Loucy (cell line): ENCODE data around the gene LHFPL6.

Experiments used
- H2AFZ ChIP-seq: fragments of 200-600 bp; sonication (generic); 2 replicates; pipeline ENCODE4 v1.6.0; 2016; ENCODE audit warnings: antibody characterized with exemption, mild to moderate bottlenecking, low read length, moderate library complexity
- H3F3A ChIP-seq: fragments of 200-600 bp; 2 replicates; pipeline ENCODE4 v1.6.0; 2016; ENCODE audit warnings: antibody characterized with exemption, low read depth, mild to moderate bottlenecking
- H3K27me3 ChIP-seq: fragments of 200-600 bp; sonication (generic); 2 replicates; pipeline ENCODE4 v1.6.1; 2014; ENCODE audit warnings: low read length, mild to moderate bottlenecking; ENCODE audit not compliant: insufficient read depth, poor library complexity, severe bottlenecking
- H3K36me3 ChIP-seq: fragments of 200-600 bp; sonication (generic); 2 replicates; pipeline ENCODE4 v1.6.1; 2016; ENCODE audit warnings: low read length; ENCODE audit not compliant: insufficient read depth
- H3K4me1 ChIP-seq: fragments of 200-600 bp; sonication (generic); 2 replicates; pipeline ENCODE4 v1.5.1; 2014; ENCODE audit warnings: low read length, mild to moderate bottlenecking; ENCODE audit not compliant: insufficient read depth, poor library complexity, severe bottlenecking
- H3K4me2 ChIP-seq: fragments of 200-600 bp; sonication (generic); 2 replicates; pipeline ENCODE4 v1.6.0; 2014; ENCODE audit warnings: antibody characterized with exemption, low read length, low read depth, mild to moderate bottlenecking; ENCODE audit not compliant: poor library complexity, severe bottlenecking
- H3K4me3 ChIP-seq: fragments of 200-600 bp; sonication (generic); 2 replicates; pipeline ENCODE4 v1.5.1; 2014; ENCODE audit warnings: low read length, mild to moderate bottlenecking, mixed read lengths; ENCODE audit not compliant: poor library complexity, severe bottlenecking
- H3K79me2 ChIP-seq: fragments of 200-600 bp; sonication (generic); 2 replicates; pipeline ENCODE4 v1.6.1; 2014; ENCODE audit warnings: low read length; ENCODE audit not compliant: insufficient read depth
- H3K9ac ChIP-seq: fragments of 200-600 bp; sonication (generic); 2 replicates; pipeline ENCODE4 v1.6.0; 2014; ENCODE audit warnings: mild to moderate bottlenecking, low read depth, low read length, moderate library complexity; ENCODE audit not compliant: poor library complexity, severe bottlenecking
- H3K9me2 ChIP-seq: fragments of 200-600 bp; sonication (generic); replicated peaks from 2 replicates; pipeline ENCODE4 v1.6.1; 2016; ENCODE audit warnings: low read depth, low read length, mixed read lengths
- H3K9me3 ChIP-seq: fragments of 200-600 bp; sonication (generic); 2 replicates; pipeline ENCODE4 v1.6.1; 2014; ENCODE audit warnings: mild to moderate bottlenecking, antibody characterized with exemption, low read length, low read depth; ENCODE audit not compliant: insufficient read depth
- H4K20me1 ChIP-seq: fragments of 200-600 bp; sonication (generic); 2 replicates; pipeline ENCODE4 v1.6.0; 2014; ENCODE audit warnings: antibody characterized with exemption, low read length, mild to moderate bottlenecking; ENCODE audit not compliant: insufficient read depth, poor library complexity, severe bottlenecking
- EZH2phosphoT487 ChIP-seq: fragments of 200-600 bp; IDR thresholded peaks from 2 replicates; pipeline ENCODE4 v1.6.1; 2018; ENCODE audit warnings: antibody characterized with exemption, mild to moderate bottlenecking, moderate library complexity, borderline replicate concordance
- TF ChIP-seq, protein P1 (sequence below): fragments of 200-600 bp; sonication (generic); conservative IDR thresholded peaks from 2 replicates; pipeline ENCODE4 v1.5.1; 2014; ENCODE audit warnings: mild to moderate bottlenecking, antibody characterized with exemption, low read length

LHFPL6 gene

DNA sequence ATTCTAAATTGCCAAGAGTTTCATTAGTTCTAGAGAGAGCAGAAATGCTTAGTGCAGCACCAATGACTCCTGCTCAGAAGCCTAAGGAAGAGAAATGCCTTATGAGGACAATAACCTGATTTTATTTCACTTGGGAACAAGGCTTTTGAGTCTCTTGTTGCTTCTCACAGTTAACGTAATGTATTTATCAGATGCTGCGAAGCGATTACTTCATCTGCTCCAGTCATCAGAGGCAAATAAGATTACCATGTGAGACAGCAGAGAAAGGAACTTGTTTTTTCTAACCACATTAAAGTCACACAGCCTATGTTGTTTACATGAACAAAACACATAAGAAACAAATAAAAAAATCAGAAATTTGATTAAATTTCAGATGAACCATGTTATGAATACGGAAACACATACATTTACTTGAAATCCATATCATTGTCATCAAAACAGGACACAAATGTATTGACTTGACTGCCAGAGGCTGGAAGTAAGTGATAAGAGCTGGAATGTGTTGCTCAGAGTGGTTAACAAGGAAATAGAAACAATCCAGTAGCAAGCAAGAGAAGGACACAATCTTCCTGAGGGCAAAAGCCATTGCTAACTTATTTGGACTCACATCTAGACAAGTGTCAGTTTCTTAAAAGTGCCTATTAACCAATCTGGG, 147.3 kb downstream of the LHFPL6 start:
- Histone ChIP-seq H4K20me1 (no peaks in the 10 kb centered on the region), H3K9me3 (0 out of 2 replicates have a peak, but pooled peaks cover 5% of the 10 kb centered on the region), H3K36me3 (no peaks in the 10 kb centered on the region), H3K4me2 (no peak overlapping the region), H3K9ac (no peak overlapping the region), H3K79me2 (no peaks in the 10 kb centered on the region), H3K27me3 (no peaks in the 10 kb centered on the region), H3F3A (no peaks in the 10 kb centered on the region), H3K9me2 (no peaks in the 10 kb centered on the region), H3K4me3 (no peak overlapping the region), H2AFZ (no peak overlapping the region), H3K4me1 (no peaks in the 10 kb centered on the region)
- TF ChIP-seq, protein P1, sequence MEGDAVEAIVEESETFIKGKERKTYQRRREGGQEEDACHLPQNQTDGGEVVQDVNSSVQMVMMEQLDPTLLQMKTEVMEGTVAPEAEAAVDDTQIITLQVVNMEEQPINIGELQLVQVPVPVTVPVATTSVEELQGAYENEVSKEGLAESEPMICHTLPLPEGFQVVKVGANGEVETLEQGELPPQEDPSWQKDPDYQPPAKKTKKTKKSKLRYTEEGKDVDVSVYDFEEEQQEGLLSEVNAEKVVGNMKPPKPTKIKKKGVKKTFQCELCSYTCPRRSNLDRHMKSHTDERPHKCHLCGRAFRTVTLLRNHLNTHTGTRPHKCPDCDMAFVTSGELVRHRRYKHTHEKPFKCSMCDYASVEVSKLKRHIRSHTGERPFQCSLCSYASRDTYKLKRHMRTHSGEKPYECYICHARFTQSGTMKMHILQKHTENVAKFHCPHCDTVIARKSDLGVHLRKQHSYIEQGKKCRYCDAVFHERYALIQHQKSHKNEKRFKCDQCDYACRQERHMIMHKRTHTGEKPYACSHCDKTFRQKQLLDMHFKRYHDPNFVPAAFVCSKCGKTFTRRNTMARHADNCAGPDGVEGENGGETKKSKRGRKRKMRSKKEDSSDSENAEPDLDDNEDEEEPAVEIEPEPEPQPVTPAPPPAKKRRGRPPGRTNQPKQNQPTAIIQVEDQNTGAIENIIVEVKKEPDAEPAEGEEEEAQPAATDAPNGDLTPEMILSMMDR: no peak
- TF ChIP-seq EZH2phosphoT487: no peak

GRCh38 chr13:39452834-39453233, 150.2 kb downstream of the LHFPL6 start:
- Histone ChIP-seq H3K36me3 (no peaks in the 10 kb centered on the region), H3K4me1 (no peaks in the 10 kb centered on the region), H2AFZ (no peak overlapping the region), H3K79me2 (no peaks in the 10 kb centered on the region), H3K9me2 (no peaks in the 10 kb centered on the region), H3K27me3 (no peaks in the 10 kb centered on the region), H3K9me3 (0 out of 2 replicates have a peak, but pooled peaks cover 5% of the 10 kb centered on the region), H3K4me3 (no peak overlapping the region), H3K4me2 (no peak overlapping the region), H3K9ac (no peak overlapping the region), H4K20me1 (no peaks in the 10 kb centered on the region), H3F3A (no peaks in the 10 kb centered on the region)
- TF ChIP-seq, protein P1: no peak
- no peak for TF ChIP-seq EZH2phosphoT487

DNA sequence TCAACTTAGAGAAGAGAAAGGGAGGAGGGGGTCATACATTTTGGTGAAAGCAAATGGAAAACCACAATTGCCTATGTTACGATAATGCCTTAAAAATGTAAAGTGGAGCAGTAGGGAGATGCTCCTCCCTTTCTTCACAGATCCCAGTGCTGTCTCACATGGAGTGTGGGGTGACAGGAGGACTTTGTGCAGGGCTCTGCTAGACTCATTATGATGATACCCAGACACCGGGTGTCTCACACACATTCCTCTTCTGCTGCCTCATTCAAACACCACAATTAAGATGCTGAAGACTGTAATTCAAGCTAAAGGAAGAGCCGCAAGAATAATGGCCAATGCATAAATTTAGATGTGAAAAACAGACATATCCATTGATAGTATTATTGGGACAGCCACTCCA, 150.6 kb downstream of the LHFPL6 start:
- TF ChIP-seq, protein P1: no peak
- TF ChIP-seq EZH2phosphoT487: no peak
- H3K4me3 ChIP-seq: no peak overlapping the region
- no peaks in the 10 kb centered on the region for H3K79me2 ChIP-seq
- H2AFZ ChIP-seq: no peak overlapping the region
- H3K36me3 ChIP-seq: no peaks in the 10 kb centered on the region
- H3K9me3 ChIP-seq: 0 out of 2 replicates have a peak, but pooled peaks cover 5% of the 10 kb centered on the region
- H3F3A ChIP-seq: no peaks in the 10 kb centered on the region
- H4K20me1 ChIP-seq: no peaks in the 10 kb centered on the region
- no peak overlapping the region for H3K9ac ChIP-seq
- no peaks in the 10 kb centered on the region for H3K9me2 ChIP-seq
- no peaks in the 10 kb centered on the region for H3K27me3 ChIP-seq
- no peaks in the 10 kb centered on the region for H3K4me1 ChIP-seq
- no peak overlapping the region for H3K4me2 ChIP-seq
